HFF-Myc (cell line): ENCODE data around the gene FAM163A.
"Not testable (repeated sequence)": the region's sequence is repeated elsewhere in the genome, so short reads cannot be mapped to it uniquely, and the experiment has no call there.

Experiments
- DNase-seq: peaks from one replicate; pipeline ENCODE4 v3.0.0-alpha.2; 2011; ENCODE audit warnings: low read depth; ENCODE audit errors: extremely low read depth
- H3K4me3 ChIP-seq: replicated peaks from 2 replicates; pipeline ENCODE4 v1.5.1; 2011; ENCODE audit warnings: low read depth, mild to moderate bottlenecking, control low read depth, low read length
- TF ChIP-seq, protein P1 (sequence below): IDR thresholded peaks from 2 replicates; pipeline ENCODE4 v1.5.1; 2012; ENCODE audit warnings: mild to moderate bottlenecking, low read depth, low read length, control low read depth; ENCODE audit errors: missing control alignments

FAM163A gene

DNA sequence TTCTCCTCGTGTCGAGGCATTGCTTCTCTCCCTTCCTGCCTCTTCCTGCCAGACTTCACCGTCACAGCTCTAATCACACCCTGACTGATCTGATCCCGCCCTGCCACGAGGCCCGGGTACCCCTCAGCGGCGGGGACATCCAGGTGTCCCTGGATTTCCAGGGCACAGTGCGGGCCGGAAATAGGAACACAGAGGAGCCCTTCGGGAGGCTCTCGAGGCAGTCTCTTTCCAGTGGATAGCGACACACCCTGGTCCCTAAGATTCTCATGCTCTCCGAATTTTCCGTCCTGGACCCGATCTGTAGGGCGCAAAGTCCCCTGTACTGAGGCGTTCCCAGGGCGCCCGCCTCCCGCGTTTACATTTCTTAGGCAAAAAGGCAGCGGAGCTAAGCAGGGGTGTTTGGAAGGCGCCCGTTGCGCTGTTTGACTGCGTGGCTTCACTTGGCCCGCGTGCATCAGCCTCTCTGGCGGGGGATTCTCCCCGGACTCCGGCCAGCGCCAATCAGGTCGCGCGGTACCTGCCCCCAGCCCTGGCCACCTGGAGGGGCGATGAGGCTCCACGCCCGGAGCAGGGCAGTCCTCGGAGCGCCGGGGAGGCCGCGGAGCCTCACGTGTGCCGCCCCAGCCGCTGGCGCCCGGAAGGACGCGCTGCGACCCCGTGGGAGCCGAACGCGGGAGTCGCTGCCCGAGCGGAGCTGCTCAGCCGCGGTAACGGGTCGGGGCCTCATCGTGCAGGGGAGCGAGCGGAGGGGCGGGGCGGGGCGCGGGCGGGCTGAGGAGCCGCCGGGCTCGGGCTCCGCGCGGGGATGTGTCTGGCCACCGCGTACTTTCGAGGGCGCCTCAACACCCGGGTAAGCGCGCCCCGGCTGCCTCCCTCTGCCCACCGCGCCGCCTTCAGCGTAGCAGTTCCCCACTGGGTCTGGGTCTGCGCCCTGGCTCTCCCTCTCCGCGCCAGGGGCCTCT lies at the start of gene FAM163A:
FAM163A (plus strand) TSS at position 575 of the 962 bp plus-strand sequence. CDS start 69,807 bp downstream, outside the sequence.
- no peak for DNase-seq
- TF ChIP-seq, protein P1, sequence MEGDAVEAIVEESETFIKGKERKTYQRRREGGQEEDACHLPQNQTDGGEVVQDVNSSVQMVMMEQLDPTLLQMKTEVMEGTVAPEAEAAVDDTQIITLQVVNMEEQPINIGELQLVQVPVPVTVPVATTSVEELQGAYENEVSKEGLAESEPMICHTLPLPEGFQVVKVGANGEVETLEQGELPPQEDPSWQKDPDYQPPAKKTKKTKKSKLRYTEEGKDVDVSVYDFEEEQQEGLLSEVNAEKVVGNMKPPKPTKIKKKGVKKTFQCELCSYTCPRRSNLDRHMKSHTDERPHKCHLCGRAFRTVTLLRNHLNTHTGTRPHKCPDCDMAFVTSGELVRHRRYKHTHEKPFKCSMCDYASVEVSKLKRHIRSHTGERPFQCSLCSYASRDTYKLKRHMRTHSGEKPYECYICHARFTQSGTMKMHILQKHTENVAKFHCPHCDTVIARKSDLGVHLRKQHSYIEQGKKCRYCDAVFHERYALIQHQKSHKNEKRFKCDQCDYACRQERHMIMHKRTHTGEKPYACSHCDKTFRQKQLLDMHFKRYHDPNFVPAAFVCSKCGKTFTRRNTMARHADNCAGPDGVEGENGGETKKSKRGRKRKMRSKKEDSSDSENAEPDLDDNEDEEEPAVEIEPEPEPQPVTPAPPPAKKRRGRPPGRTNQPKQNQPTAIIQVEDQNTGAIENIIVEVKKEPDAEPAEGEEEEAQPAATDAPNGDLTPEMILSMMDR: no peak
- H3K4me3 ChIP-seq: no peak within 1 kb of the TSS

DNA sequence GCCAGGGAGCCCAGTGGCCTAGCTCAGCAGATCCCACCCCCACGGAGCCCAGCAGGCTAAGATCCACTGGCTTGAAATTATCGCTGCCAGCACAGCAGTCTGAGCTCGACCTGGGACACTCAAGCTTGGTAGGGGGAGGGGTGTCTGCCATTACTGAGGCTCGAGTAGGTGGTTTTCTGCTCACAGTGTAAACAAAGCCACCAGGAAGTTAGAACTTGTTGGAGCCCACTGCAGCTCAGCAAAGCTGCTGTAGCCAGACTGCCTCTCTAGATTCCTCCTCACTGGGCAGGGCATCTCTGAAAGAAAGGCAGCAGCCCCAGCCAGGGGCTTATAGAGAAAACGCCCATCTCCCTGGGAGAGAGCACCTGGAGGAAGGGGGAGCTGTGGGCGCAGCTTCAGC lies 48.6 kb upstream of the FAM163A start:
- not testable (repeated sequence) for H3K4me3 ChIP-seq, DNase-seq

DNA sequence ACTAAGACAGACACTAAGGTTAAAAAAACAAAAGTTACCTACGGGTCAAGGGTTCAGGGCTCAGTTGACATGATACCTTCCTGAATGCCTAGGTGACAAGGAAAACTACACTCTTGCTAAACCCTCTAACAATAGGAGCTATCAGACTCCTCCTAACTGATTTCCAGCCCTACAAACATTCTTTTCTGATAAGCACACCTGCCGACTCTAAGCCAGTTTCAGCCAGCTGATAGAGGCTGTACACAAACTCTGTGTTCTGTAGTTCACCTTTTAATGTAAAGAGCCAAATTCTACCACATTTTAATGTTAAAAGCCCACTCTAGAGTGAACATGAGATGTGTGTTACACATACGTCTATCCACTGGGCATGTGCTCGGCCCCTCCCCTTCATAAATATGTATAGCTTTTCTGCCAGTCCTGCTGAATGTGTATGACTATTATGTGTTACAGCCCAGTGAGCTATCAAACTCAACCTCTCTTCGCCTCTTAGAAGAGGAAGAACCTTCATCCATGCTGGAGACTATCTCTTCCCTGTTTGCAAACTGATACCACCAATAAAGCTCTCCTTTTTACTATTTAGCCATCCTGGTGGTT lies 40.0 kb upstream of the FAM163A start:
- no peak for DNase-seq
- H3K4me3 ChIP-seq: no peak overlapping the region
- TF ChIP-seq, protein P1: no peak

DNA sequence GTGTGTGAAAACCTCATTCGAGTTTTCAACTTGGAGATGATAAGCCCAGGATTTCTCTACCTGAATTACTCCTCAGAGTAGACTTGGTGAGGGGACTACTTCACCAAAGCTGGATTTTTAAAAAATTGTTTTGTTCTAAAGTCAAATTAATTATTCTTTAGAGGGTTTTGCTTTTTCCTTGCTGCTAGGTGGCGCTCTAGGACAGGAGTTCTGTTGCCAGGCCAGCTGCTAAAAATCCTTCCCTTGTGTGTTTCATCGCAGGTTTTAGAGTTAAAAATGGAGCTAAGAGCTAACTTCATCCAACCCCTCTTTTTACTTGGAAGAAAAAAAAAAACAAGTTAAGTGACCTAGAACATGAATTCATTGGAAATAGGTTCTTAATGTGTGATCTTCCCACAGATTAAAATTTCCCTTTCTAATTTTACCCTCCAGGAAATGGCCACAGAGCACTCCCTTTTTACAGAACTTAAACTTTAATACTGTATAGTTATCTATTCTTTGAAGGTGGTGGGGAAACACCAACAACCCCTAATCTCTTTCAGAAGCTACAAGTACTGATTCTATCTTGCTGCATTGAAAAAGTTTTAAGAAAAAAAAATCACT lies 36.7 kb upstream of the FAM163A start:
- TF ChIP-seq, protein P1: peak; percentile 74
- peak; percentile 47 for DNase-seq
- H3K4me3 ChIP-seq: no peak overlapping the region

DNA sequence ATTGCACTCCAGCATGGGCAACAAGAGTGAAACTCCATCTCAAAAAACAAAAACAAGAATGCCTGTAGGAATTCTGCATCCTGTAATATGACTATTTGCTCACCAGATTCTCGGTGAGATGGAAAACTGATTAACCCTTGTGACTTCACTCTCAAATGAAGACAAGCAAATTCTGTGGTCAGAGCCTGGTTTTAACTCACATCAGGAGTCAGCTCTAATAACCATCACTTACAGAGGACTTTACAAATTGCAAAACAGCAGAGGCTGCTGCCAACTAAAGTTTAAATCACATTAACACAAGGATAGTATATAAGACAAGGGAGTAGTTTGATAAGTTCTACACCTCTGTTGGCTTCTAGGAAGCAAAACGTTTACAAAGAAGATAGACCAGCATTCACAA lies 35.7 kb upstream of the FAM163A start:
- DNase-seq: no peak
- TF ChIP-seq, protein P1: no peak
- no peak overlapping the region for H3K4me3 ChIP-seq

DNA sequence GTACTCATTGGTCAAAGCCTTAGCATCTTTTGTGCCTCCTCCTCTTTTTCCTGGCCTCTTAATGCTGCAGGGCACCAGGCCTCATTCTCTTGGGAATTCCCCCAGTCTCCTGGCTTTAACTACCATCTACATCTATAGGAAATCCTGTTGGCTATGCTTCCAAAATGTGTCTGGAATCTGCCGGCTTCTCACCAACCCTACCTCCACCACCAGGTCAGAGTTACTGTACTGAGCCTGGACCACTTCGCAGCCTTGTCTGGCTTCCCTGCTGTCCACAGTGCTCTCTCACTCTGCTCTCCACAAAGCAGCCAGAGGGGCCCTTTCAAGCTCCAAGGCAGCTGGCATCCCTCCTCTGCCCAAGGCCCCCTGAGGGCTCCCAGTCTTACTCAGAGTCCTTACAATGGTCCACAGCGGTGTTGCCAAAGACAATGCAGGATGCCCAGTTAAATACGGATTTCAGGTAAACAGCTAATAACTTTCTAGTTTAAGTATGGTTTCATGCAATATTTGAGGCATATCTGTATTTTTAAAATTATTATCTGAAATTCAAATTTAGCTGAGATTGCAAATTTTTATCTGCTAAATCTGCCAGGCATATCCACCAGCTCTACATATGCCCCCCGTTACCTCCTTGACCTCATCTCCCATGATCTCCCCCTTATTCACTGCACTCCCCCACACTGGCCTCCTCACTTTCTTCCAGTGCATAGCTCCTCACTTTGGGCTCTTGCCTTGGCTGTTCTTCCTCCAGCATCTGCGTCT lies 34.5 kb upstream of the FAM163A start:
- DNase-seq: no peak
- H3K4me3 ChIP-seq: no peak overlapping the region
- TF ChIP-seq, protein P1: no peak

DNA sequence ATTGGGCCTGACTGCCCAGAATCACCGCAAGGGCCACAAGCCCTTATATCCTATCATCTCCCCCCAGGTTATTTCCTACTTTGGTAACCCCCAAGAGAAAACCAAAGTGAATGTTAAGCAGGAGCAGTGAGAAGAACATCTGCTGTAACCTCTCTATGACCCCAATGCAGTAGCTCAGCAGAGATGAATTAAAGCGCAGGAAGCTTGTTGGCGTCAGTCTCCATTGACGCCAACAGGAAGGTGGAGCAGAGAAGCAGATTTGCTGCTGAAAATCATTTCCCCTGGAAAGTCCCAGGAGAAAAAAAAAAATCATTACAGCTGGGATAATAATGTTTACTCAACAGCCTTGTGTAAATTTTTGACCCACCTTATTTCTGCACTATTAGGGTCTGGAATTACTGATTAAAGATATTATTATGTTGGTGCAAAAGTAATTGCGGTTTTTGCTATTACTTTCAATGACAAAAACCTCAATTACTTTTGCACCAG lies 33.2 kb upstream of the FAM163A start:
- no peak overlapping the region for H3K4me3 ChIP-seq
- DNase-seq: peak; percentile 27

More for the DNA sequence above, 33.2 kb upstream of the FAM163A start:
- TF ChIP-seq, protein P1: no peak
